A673 (cell line): Measurements from ENCODE around the gene ACVR1C. TPM values are rescaled to one million over a fixed set of nuclear protein-coding genes. Genes with fewer than 3 reads are reported as not detected.
A peak's percentile ranks its signal among the peaks of the same experiment; 100 is the strongest.

Experiments
- Bru-seq: library from RNA; stranded (reverse); fragments of 400-500 nt; gene quantifications from one replicate; lab custom pipeline; 2021; lab: Mats Ljungman, UMichigan
- BruChase-seq, 2 experiments: library from RNA; stranded (reverse); fragments of 400-500 nt; gene quantifications; one replicate each; lab custom pipeline; 2021; lab: Mats Ljungman, UMichigan
- BruUV-seq: library from RNA; stranded (reverse); fragments of 400-500 nt; replicated peaks from 2 replicates; lab custom pipeline; 2021; lab: Mats Ljungman, UMichigan
- CTCF ChIA-PET: fragments of 300-600 bp; sonication (Branson Sonifier 250); formaldehyde crosslinking; loops from one replicate; lab custom pipeline; 2022; ENCODE audit warnings: antibody characterized with exemption; lab: Charles Lee
- POLR2A ChIA-PET: fragments of 300-600 bp; sonication (Branson Sonifier 250); formaldehyde crosslinking; loops from one replicate; lab custom pipeline; 2022; ENCODE audit warnings: antibody characterized with exemption; ENCODE audit not compliant: low non-redundant PET; lab: Charles Lee
- DNase-seq: peaks from one replicate; pipeline ENCODE4 v3.0.0-alpha.2; 2015; ENCODE audit warnings: low spot score
- H3K27ac ChIP-seq: fragments of 200-600 bp; sonication (generic); 2 replicates; pipeline ENCODE4 v1.5.1; 2016; ENCODE audit warnings: mixed run types, low read depth, mild to moderate bottlenecking, mixed read lengths, antibody characterized with exemption, low read length; ENCODE audit not compliant: poor library complexity, severe bottlenecking
- H3K27me3 ChIP-seq: fragments of 200-600 bp; sonication (generic); replicated peaks from 2 replicates; pipeline ENCODE4 v1.6.1; 2017; ENCODE audit warnings: mixed run types, low read depth, mild to moderate bottlenecking, mixed read lengths, antibody characterized with exemption, low read length; ENCODE audit not compliant: insufficient read depth, poor library complexity
- H3K36me3 ChIP-seq: fragments of 200-600 bp; sonication (generic); 2 replicates; pipeline ENCODE4 v1.6.1; 2016; ENCODE audit warnings: mixed run types, mild to moderate bottlenecking, mixed read lengths, antibody characterized with exemption, low read length; ENCODE audit not compliant: insufficient read depth, poor library complexity, severe bottlenecking
- H3K4me1 ChIP-seq: fragments of 200-600 bp; sonication (generic); 2 replicates; pipeline ENCODE4 v1.6.1; 2017; ENCODE audit warnings: mixed run types, mild to moderate bottlenecking, mixed read lengths, antibody characterized with exemption, low read length; ENCODE audit not compliant: insufficient read depth, poor library complexity, severe bottlenecking
- H3K4me3 ChIP-seq: fragments of 200-600 bp; sonication (generic); 2 replicates; pipeline ENCODE4 v1.5.1; 2016; ENCODE audit warnings: low read depth, mixed run types, mild to moderate bottlenecking, mixed read lengths, low read length; ENCODE audit not compliant: poor library complexity, severe bottlenecking
- H3K9me3 ChIP-seq: fragments of 200-600 bp; sonication (generic); 2 replicates; pipeline ENCODE4 v1.6.1; 2016; ENCODE audit warnings: mixed run types, low read depth, mild to moderate bottlenecking, mixed read lengths, antibody characterized with exemption, low read length; ENCODE audit not compliant: poor library complexity, severe bottlenecking
- CTCF ChIP-seq: fragments of 300-800, 200-600 bp; sonication (generic); conservative IDR thresholded peaks from 2 replicates; pipeline ENCODE4 v1.5.1; 2017; ENCODE audit warnings: low read depth, mild to moderate bottlenecking, antibody characterized with exemption, low read length, moderate library complexity, mixed read lengths
- EZH2 ChIP-seq: fragments of 200-600 bp; sonication (generic); IDR thresholded peaks from 2 replicates; pipeline ENCODE4 v1.6.1; 2017; ENCODE audit warnings: borderline replicate concordance, low read depth, mild to moderate bottlenecking, mixed read lengths, antibody characterized with exemption, low read length; ENCODE audit not compliant: poor library complexity, severe bottlenecking
- intact Hi-C: fragments of 100-400 bp; cut with micrococcal nuclease; formaldehyde crosslinking; loops from one replicate; pipeline ENCODE4 v1.10.0; 2022; ENCODE audit not compliant: unreplicated experiment
- long read RNA-seq: library from polyadenylated mRNA; stranded (forward); transcript quantifications from one replicate; pipeline ENCODE4 v2.0.0, GENCODE V29; 2022
- total RNA-seq: library from RNA; stranded (reverse); gene quantifications from 2 replicates; pipeline ENCODE4 v1.2.3, GENCODE V29; 2021

ACVR1C gene
- 0.13 TPM in 1 of 2 replicates, not detected in the other for total RNA-seq
- Bru-seq, nascent RNA = percentile 15 among the genes with signal in this experiment
- percentile 17 among the genes with signal in this experiment for BruChase-seq, experiment 1, labeled RNA remaining after a 2-hour chase
- percentile 27 among the genes with signal in this experiment for BruChase-seq, experiment 2, labeled RNA remaining after a 6-hour chase
- long read RNA-seq = 0 reads

DNA sequence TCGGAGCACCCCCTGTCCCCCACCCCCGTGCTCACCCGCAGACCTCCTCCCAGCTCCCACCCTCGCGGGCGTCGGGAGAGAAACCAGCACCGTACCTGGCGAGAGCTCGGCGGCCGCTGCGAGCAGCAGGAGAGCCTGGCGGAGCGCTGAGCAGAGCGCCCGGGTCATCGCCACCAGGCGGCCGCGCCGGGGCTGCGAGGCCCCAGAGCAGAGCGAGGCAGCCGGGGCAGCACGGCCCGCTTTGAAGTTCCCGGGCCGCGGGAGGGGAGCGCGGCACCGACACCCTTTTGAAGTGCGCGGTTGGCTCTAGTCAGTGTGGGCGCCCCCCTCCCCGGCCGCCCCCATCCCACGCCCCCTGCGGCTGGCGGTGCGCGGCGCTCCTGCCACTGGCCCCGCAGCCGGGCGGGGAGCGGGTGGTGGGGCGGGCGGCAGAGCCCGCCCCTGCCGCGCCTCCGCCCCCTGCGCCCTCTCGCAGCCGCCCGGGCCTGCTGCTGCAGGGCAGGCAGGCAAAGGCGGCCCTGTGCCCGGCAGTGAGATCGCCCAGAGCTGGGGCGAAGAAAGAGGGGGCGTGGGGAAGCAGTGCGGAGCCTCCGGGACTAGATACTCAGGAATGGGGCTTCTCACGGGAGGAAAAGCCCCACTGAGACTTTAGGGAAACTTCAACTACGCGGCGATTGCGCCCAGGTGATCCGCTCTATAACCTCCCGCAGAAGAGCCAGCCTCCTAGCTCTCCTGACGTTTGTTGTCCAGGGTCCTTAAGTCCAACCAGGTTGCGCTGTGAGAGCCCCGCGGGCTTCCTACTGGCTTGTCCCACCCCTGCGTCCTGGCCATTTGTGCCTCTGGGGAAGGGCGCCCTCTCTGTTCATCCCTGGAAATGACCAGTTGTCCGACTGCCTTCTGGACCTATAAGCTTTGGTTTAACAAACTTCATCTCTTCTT, at the start of gene ACVR1C:
TSS of gene ACVR1C (minus strand) at position 388 of the 939 bp plus-strand sequence. CDS start at position 168, 220 bp downstream.
- intact Hi-C loops = loop anchor here (10.0 kb wide), 1 partner anchor 376 kb away; no protein-coding TSS in a partner anchor
- Histone ChIP-seq H3K4me3 (peak within 1 kb of the TSS; percentile 45), H3K4me1 (peaks cover 6% of the 10 kb centered on the region), H3K27me3 (peaks cover 31% of the 10 kb centered on the region), H3K9me3 (no peaks in the 10 kb centered on the region), H3K27ac (no peak within 1 kb of the TSS), H3K36me3 (no peaks in the 10 kb centered on the region)
- DNase-seq = peak; percentile 48
- CTCF ChIA-PET = interaction anchor here (0.8 kb wide), 1 partner anchor 38 kb away, joined by 3 read pairs; no protein-coding TSS in a partner anchor
- TF ChIP-seq CTCF (peak; percentile 72), EZH2 (no peak)
- POLR2A ChIA-PET = interaction anchor here (0.6 kb wide), 1 partner anchor 41 kb away, joined by 3 read pairs; no protein-coding TSS in a partner anchor
- BruUV-seq = no TSS peak

- Histone ChIP-seq H3K27ac (no peak overlapping the region), H3K4me3 (no peak overlapping the region), H3K9me3 (no peaks in the 10 kb centered on the region), H3K4me1 (no peaks in the 10 kb centered on the region), H3K27me3 (no peaks in the 10 kb centered on the region), H3K36me3 (no peaks in the 10 kb centered on the region)
- no TSS peak for BruUV-seq
- no peak for DNase-seq
- ChIA-PET POLR2A (no interaction called here), CTCF (no interaction called here)
- intact Hi-C loops = no loop called here
- TF ChIP-seq CTCF (no peak), EZH2 (no peak)
Observed at GRCh38 chr2:157677941-157678340, 49.3 kb upstream of the ACVR1C start.

DNA sequence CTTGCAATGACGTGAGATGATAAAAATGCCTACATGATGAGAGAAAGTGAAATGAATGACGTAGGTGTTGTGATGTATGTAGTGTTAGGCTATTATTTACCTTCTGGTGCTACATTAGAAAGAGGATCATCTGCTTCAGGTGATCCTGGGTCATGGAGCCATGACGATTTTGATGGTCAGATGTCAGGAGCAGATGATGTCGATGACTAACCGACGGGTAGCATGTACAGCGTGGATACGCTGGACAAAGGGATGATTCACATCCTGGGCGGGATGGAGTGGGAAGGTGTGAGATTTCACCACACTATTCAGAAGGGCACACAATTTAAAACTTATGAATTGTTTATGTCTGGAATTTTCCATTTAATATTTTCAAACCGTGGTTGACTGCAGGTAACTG, 43.5 kb upstream of the ACVR1C start:
- BruUV-seq = no TSS peak
- H3K4me1 ChIP-seq = no peaks in the 10 kb centered on the region
- H3K27ac ChIP-seq = no peak overlapping the region
- H3K36me3 ChIP-seq = no peaks in the 10 kb centered on the region
- ChIA-PET CTCF (no interaction called here), POLR2A (no interaction called here)
- no peak for TF ChIP-seq EZH2
- no peak for TF ChIP-seq CTCF
- no peak for DNase-seq
- no peaks in the 10 kb centered on the region for H3K27me3 ChIP-seq
- no peak overlapping the region for H3K4me3 ChIP-seq
- H3K9me3 ChIP-seq = no peaks in the 10 kb centered on the region
- intact Hi-C loops = no loop called here
